ENCODE measurements around the gene SERPINA3.

DNA sequence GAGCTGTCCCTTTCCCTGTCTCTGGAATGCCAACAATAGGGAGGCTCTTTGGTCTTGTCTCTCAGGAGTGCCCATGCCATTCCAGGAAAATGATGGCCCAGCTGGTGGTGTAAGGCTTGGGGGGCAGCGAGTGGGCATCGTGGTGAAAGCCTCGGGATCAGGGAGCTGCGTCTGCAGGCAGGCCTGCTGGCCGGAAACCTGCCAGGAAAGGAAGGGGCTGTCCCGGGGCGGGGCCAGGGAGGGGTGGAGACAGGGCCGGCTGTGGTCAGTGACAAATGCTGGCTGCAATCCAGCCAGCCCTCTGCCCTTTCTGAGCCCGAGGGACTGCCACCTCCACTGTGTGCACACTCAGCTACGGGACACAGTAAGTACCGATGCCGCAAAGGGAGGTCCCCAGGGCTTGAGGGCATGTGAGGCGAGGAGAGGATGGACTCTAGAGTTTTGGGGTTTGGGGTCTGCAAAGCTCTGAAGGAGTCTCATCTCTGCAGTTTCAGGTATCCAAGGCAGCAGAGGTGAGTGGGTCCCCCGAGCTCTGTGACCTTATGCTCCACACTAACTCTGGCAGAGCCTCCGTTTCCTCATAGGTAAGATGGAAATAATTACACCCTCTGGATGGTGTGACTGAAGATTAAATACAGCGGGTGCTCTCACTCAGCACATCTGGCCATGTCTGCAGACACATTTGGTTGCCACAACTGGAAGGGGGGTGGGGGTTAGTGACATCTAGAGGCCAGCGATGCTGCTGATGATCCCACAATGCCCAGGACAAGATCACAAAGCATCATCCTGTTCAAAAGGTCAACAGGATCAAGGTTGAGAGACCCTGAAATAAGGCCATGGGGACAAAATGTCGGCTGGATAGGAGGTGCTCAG lies 30.8 kb upstream of the SERPINA3 start, which contains the start of gene SERPINA5:
- TF ChIP-seq, protein P1, sequence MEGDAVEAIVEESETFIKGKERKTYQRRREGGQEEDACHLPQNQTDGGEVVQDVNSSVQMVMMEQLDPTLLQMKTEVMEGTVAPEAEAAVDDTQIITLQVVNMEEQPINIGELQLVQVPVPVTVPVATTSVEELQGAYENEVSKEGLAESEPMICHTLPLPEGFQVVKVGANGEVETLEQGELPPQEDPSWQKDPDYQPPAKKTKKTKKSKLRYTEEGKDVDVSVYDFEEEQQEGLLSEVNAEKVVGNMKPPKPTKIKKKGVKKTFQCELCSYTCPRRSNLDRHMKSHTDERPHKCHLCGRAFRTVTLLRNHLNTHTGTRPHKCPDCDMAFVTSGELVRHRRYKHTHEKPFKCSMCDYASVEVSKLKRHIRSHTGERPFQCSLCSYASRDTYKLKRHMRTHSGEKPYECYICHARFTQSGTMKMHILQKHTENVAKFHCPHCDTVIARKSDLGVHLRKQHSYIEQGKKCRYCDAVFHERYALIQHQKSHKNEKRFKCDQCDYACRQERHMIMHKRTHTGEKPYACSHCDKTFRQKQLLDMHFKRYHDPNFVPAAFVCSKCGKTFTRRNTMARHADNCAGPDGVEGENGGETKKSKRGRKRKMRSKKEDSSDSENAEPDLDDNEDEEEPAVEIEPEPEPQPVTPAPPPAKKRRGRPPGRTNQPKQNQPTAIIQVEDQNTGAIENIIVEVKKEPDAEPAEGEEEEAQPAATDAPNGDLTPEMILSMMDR (conservative IDR thresholded peaks at IDR 0.05 in 1 of 2, IDR thresholded peaks at IDR 0.05 in 1 of 2; ENCODE audit: extremely low read depth in 1 of 2, insufficient read depth in 1 of 2, low read depth in 1 of 2, low read length in 2 of 2) = no peak
- TF ChIP-seq EZH2 (IDR thresholded peaks at IDR 0.05; ENCODE audit: borderline replicate concordance, low read length) = no peak
